SU-DHL-6 (cell line): ENCODE results near the gene NME7.

Experiments used
- EZH2phosphoT487 ChIP-seq: fragments of 200-600 bp; sonication (generic), shearing (Covaris generic); conservative IDR thresholded peaks from 2 replicates; pipeline ENCODE4 v1.6.1; 2018; ENCODE audit warnings: mild to moderate bottlenecking, antibody characterized with exemption, low read length, moderate library complexity, mixed read lengths
- TF ChIP-seq, protein P1 (sequence below): fragments of 200-600 bp; sonication (generic); IDR thresholded peaks from one replicate; pipeline ENCODE4 v1.5.1; 2017; ENCODE audit warnings: antibody characterized with exemption, mild to moderate bottlenecking, low read length, moderate library complexity; ENCODE audit not compliant: insufficient read depth, poor library complexity, severe bottlenecking

DNA sequence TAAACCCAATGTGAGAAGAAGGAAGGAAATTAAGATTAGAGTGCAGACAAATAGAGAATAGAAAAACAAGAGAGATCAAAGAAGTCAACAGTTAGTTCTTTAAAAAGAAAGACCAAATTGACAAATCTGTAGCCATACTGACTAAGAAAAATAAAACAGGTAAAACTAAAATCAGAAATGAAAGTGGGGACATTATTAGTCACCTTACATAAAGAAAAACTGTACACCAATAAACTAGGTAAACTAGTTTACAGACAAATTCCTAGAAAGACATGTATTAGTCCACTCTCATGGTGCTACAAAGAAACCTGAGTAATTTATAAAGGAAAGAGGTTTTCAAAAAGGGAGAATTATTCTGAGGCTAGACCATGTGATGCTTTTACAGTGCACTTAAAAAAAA, 22.7 kb upstream of the NME7 start:
- TF ChIP-seq, protein P1, sequence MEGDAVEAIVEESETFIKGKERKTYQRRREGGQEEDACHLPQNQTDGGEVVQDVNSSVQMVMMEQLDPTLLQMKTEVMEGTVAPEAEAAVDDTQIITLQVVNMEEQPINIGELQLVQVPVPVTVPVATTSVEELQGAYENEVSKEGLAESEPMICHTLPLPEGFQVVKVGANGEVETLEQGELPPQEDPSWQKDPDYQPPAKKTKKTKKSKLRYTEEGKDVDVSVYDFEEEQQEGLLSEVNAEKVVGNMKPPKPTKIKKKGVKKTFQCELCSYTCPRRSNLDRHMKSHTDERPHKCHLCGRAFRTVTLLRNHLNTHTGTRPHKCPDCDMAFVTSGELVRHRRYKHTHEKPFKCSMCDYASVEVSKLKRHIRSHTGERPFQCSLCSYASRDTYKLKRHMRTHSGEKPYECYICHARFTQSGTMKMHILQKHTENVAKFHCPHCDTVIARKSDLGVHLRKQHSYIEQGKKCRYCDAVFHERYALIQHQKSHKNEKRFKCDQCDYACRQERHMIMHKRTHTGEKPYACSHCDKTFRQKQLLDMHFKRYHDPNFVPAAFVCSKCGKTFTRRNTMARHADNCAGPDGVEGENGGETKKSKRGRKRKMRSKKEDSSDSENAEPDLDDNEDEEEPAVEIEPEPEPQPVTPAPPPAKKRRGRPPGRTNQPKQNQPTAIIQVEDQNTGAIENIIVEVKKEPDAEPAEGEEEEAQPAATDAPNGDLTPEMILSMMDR = no peak
- TF ChIP-seq EZH2phosphoT487 = no peak
